GM21529 (cell line): ENCODE data around the gene HSD17B8.

ENCODE experiments used
- ATAC-seq: cut with Tn5 transposase; IDR thresholded peaks from one replicate; pipeline ENCODE4 v1.9.1; 2021; ENCODE audit not compliant: unreplicated experiment

Gene HSD17B8

DNA sequence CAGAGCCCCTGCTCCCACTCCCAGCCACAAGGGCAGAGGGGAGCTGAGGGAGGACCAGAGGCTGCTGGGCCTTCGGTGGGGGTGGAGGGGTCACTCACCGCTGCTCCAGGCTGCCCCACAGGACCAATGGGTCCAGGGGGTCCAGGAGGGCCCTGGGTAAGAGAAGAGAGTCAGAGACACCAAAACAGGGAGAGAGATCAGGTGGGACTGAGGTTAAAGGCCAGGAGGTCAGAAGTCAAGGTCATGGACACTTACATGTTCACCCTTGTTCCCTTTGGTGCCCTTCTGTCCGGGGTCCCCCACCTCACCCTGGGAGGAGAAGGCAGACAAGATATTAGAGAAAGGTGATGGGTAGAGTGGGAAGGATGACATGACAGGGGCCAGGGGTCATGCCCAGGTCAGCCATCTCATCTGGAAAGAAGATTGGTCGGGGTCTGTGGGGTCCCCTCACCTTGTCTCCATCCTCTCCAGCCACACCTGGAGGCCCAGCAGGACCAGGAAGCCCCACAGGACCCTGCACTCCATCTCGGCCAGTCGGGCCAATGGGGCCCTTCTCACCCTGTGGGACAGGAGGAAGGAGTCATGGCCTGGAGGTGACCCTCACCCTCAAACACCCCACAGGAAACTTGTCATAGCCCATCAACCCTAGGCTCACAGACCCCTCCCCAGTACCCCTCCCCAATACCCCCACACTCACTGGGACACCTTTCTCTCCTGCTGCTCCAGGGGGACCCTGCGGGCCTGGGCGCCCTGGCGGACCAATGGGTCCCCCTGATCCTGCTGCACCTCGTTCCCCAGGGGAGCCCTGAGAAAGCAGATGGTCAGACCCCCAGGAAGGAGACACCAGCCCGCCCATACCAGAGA, 33.2 kb upstream of the HSD17B8 start:
- no peak for ATAC-seq

DNA sequence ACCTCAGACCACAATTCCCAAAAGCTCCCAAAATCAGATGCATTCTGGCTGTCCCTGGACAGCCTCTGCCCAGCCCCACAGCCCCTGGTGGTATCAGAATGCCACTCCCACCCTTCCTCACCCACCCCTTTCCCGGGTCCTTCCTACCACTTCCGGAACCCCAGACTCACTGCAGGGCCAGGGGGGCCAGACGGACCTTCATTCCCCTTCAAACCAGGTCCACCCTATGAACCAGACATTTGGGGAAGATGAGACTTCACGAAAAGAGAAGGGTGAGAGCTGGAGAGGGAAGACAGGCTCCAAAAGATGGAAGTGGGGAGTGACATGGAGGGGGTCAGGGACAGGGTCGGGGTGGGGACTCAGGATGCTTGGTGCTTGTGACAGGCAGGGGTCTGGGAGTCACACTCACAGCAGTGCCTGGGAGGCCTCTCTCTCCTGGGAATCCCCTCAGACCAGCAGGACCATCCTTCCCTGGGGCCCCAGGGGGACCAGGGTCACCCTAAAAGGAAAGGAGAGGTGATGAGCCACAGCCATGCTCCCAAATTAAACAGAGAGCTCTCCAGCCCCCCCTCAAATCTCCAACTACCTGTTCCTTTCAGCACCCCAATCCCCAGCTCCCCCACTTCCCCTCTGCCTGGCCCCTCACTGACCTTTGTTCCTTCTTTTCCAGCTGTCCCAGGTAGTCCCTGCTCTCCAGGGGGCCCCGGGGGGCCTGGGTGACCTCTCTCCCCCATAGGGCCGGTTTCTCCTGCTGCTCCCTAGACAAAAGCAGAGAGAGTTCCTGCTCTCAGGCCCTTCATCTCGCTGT, 32.4 kb upstream of the HSD17B8 start:
- no peak for ATAC-seq

DNA sequence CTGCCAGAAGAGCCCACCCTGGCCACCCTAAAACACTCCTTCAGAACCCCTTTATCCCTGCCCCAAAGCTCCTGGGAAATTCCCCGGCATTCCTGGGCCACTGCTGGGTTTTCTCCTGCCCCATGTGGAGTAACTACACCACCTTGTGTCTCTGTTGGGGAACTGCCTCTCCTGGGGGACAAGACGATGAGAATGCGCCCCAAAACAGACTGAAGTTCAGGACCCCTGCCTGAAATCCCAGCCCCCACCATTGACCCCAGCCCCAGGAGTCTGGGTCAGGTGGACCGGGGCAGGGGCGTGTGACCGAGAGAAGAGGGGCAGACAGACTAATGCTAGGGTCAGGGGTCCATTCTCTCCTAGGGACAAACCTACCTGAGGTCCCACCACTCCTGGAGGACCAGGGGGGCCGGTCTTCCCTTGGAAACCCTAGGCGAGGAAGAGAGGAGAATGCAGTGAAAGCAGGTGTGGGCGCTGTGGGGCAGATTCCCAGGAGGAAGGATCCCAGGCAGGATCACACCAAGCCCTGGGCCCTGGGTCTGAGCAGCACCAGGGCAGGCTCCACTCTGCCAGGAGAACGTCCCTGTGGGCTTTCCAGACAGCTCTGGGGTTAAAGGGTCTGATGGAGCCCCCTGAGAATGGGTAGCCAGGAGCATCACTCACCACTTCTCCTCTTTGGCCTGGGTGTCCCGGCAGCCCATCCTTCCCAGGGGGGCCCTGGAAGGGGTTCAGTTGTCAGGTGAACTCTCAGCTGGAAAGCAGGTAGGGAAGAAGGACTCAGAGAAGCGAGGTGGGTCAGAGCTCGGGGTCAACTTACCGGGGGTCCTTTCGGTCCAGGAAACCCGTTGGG, 31.5 kb upstream of the HSD17B8 start:
- ATAC-seq, result no peak

DNA sequence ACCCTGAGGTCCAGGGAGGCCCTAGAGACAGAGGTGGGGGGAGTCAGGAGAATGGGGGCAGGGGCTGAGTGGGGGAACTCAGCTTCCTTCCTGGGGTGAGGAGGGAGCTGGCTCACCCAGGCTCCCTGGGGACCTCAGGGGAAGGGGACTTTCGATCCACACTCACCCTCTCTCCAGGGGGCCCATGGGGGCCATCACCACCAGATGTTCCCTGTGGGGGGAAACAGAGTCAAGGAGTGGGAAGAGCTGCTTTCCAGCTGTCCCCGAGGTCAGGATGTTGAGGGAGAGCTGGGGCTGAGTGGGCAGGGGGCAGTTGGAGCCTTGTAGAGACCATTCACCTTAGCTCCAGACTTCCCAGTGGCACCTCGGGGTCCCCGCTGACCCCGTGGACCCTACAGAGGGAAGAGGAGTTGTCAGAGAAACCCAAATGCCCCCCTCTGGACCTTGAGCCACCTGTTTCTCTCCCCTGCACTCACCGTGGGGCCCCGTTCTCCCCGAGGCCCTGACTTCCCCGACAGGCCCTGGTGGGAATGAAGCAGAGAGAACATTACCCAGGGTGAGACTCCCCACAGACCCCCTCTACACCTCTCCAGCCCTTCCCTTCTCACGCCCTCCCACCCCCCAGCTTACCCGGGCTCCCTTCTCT, 30.8 kb upstream of the HSD17B8 start:
- ATAC-seq, result no peak

DNA sequence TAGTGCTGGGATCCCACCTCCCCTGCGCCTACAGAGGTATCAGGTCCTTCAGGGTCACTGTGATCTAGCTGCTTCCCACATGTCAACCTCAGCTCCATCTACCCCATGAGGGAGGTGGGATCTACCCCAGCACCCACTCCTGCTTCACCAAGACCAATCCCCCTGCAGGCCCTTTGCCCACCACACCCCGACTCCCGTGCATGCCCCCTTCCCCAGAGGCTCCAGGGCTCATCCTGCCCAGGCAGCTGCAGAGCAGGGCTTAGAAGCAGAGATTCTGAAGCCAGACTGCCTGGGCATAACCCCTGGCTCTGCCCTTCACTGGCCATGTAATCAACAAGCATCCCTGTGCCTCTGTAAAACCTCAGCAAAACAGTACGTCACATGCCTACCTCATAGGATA, 29.7 kb upstream of the HSD17B8 start:
- no peak for ATAC-seq

DNA sequence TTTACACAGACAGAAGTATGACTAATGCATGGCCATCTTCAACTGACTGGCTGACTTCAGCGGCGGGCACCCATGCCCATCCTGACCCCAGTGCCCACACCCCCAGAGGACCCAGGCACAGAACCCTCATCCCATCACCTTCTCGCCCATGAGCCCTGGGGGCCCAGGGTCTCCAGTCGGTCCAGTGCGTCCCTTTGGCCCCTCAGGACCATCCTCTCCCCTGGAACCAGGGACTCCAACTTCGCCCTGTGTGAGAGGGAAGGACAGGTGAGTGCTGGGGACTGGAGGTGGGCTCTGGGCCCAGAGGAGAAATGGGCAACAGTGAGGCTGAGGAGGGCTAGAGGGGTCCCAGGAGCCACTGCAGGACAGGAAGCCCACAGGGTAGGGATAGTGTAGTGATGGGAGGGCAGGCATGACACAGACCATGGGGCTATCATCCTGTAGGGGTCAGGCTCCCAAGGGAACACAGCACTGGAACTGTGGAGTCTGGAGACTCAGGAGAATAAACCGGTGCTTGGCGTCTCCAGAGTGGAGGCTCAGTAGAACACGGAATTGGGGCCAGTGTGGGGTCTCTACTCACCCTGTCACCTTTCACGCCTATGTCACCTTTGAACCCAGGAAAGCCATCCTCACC, 28.9 kb upstream of the HSD17B8 start:
- no peak for ATAC-seq

DNA sequence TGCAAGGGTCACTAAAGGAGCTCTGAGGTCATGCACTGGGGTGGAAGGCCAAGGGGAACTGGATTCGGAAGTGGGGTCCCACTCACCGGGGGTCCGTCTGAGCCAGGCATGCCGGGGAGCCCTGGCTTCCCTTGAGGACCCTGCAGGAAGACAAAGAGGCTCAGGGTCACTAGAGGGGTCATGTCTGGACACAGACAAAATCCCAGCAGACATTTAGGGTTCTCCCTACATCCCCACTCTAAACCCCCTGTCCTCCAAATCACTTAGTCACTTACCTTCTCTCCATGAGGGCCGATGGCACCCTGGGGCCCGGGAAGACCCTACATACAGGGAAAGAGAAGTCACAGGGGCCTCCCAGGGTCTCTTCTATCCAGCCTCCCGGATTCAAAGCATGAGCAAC, 27.5 kb upstream of the HSD17B8 start:
- ATAC-seq, result no peak

DNA sequence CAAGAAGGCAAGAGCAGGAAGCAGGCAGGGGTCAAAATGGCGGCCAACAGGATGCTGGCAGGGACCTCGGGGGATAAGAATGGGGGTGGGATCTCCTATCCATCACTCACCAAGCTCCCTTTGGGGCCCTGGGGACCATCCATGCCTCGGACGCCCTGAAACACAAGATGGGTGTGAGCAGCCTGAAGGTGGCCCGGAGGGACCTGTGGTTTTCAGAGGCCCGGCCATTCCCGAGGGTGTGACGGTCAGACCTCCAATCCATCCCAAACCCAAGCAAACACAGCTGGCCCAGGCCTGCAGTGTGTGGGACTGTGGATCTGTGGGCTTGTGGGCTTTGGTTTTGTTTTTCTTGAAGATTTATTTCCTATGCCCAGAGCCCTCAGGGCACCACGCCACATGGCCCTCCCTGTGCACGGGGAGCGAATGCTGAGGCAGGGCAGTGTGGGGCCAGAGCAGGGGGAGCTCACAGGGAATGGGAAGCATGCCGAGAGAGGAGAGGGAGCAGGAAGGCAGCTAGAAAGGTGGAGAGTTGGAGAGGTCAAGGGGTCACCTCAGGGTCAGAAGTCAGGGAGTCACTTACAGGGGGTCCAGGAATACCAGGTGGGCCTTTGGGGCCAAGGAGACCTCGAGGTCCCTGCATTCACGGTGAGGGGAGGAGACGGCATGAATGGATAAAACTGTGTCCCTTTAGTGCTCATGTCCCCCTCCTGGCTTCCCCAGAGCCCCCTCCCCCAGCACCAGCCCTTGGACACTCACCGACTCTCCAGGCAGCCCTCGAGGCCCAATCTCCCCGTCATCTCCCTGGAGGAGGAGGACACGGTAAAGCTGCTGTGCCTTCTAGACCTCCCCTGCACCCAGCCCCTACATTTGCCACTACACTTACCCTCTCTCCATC, 26.7 kb upstream of the HSD17B8 start:
- no peak for ATAC-seq

DNA sequence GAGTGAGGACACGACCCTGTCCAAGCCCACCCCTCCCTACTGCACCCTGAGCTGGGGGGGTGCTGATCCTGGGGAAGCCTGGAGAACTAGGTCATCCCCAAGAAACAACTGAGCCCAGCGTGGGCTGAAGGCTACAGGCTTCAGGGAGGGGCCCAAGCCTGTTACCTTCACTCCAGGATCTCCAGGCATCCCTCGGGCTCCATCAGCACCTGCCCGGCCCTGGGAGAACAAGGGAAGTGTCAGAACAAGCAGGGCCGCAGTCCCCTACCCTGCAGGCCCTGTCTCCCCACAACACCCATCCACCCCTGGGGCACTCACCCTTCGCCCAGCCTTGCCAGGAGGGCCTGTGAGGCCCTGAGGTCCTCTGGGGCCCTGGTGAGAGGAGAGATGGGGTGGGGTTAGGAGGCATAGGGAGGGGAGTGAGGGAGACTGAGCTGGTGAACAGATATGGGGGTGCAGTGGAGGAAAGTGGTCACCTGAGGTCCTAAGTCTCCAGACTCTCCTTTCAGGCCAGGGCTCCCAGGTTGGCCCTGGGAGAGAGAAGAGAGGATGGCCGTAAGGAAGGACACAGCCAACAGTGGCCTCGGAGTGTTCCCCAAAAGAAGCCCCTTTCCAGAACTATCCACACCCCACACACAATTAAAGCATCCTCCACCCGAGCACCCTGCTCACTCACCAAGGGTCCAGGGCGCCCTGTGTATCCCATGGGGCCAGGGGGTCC, 25.5 kb upstream of the HSD17B8 start:
- ATAC-seq, result no peak

DNA sequence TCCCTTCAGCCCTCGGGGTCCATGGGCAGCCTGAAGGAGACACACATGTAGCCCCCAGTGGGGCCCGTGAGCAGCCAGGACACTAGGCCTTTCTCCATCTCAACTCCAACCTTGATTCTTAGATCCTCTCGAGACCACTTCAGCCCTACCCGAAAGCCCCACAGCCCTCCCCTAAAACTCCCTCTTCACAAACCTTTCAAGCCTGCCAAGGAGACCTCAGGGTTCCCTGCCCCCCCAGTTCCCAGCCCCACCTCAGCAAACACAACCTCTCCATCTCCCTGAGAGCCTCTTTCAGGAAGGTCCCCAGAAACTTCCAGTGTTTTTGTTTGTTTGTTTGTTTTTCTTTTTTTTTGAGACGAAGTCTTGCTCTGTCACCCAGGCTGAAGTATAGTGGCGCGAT, 23.3 kb upstream of the HSD17B8 start:
- ATAC-seq, result no peak

DNA sequence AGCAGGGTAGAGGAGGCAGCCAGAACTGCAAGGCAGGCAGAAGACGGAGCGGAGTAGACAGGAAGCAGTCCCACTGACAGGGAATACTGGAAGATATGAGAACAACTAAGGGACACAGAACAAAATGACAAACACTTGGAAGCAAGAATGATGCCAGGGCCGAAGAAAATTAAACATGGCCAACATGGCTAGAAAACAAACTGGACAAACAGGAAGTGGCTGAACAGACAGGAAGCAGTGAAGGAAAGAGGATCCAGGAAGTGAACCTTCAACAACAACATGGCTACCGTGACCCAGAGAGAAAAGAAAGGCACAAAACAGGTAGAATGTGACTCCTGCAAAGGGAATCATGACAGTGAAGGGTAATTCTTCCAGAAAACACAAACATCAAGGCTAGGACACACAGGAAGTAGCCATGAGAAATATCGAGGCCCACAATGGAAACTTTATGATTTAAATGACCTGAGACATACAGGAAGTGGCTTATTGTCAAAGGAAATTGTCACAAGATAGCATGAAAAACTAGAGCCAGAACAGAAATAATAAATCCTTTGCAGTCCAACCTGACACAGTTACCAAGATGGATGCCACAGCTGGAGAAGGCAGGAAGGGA, 21.3 kb upstream of the HSD17B8 start:
- ATAC-seq, result no peak

DNA sequence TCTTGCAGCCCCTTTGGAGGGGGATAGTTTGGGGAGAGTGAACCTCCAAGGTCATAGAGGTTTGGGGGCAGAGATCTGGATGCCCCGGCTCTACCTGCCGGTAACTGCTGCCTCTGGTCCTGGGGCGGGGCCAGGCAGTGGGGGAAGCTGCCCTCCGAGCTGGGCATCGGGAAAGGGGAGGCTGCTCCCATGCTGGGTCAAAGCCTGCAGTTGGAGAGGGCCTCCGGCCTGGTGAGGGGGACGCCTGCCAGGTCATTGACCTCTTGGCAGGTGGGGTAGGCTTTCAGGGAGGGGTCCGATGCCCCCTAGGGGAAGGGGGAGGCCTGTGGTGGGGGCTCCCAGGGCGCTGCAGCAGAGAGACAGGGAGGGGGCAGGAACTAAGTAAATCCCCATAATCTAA, 19.3 kb upstream of the HSD17B8 start:
- ATAC-seq, result no peak

DNA sequence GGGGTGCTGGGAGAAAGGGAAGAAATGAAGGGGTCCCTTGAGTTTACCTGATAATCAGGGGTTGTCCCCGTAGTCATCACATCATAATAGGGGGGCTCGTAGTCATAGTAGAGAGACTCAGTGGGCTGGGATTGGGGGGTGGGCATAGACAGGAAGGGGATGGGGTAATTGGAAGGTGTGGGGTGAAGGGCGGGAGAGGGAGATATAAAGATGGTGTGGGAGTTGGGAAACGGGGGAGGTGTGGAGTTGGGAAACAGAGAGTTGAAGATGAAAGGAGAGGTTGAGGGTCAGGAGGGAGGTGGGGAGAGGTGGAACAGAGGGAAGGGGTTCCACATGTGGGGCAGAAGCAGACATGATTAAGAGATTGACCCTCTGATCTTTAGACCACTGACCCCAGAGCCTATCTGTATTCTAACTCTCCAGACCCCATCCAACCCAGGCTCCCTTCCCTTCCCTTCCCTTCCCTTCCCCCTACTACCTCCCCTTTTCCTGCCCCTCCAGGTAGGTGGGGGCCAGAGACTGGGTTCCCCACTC, 18.7 kb upstream of the HSD17B8 start:
- ATAC-seq, result no peak

DNA sequence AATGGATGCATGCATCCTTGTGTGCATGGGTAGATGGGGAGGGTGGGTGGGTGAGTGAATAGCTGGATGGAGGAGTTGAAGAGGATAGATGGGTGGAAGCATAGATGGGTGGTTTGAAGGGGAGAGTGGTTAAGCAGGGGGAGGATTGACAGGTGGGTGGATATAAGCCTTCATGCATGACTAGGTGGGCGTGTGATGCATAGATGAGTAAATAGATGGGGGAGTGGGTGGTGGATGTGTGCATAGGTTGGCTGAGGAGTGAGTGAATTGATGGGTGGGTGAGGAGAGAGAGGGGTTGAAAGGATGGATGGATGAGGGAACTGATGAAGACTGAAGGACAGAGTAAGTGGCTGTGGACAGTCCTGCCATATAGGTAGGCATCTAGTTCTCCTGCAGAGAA, 16.6 kb upstream of the HSD17B8 start:
- no peak for ATAC-seq

DNA sequence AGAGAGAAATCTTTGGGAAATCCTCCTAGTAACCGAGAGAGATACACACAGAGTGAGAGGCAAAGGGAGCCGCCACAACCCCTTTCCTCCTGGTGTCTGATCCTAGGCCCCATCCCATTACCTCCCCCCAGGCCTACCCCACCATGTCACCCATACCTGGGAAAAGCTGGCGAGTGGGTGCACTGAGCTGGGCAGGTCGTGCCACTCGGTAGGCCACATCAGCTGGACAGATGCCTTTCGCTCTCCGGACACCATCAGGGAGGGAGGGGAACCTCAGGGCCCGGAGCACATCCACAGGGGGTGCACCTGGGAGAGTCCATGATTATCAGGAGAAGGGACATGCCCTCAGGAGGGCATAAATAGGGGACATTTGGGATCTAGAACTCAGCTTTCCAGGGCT, 15.3 kb upstream of the HSD17B8 start:
- no peak for ATAC-seq

DNA sequence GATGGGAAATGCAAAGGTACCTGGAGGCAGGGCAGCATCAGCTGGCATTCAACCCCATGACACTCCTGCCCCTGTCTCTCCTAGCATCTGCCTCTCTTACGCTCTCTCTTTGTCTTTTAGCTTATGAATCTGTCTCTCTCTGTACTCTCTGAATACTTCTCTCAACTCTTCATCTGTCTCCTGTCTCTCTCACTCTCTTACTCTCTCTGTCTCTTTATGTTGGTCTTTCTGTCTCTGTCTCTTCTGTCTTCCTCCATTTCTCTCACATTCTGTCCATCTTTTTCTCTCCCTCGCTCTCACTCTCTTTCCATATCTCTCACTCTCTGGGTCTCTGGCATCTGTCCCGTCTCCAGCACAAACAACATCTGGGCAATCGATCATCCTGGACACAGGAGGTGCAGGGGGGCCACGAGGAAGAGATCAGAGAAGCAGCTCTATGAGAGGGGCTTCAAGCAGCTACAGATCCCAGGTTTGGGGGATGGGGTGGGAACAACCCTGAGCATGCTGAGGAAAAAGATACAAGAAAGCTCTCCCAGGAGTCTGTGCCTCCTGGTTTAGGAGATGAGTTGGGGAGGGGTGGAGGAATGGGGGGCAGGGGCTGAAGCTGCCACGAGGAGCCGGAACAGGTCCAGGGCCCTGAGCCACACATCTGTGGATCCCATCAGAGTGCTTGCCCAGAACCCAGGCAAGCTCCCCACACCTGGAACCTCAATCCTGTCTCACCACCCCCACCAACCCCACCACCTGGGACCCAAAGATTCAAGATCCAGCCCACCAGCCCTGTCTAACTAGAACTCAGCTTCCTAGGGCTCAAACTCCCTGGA, 14.6 kb upstream of the HSD17B8 start:
- ATAC-seq, result no peak

DNA sequence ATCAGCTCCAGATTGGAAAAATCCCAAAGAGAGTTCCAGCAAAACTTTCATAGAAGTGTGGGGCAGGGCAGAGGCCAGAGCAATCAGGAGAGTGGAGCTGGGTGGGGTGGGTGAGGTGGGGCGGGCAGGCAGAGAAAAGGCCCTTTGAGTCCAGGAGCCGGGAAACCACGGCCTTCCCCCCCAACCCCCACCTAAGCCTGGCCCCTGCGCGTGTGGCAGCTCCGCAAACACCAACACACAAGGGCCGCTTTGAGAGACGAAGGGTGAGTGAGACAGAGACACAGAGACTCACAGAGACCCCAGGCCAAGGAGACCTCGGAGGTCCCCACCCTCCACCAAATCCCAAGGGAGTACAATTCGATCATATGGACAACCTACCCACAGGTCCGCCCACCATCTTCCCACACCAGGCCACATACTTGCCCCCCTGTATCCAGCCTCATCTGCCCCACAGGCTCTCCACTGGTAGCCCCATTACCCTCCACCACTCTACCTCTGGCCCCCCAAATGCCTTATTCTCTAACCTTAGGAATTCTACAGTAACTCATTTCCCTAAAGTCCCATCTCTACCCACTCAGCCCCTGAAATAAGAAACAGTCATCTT, 13.8 kb upstream of the HSD17B8 start:
- no peak for ATAC-seq
